UCSD-AML1 (cell line): Measurements from ENCODE around the gene ULK4.
"Not testable (repeated sequence)": the region's sequence is repeated elsewhere in the genome, so short reads cannot be mapped to it uniquely, and the experiment has no call there.

Source experiments
- DNase-seq: peaks from one replicate; lab custom pipeline; 2025; ENCODE audit not compliant: unreplicated experiment; lab: John Stamatoyannopoulos, UW

Gene ULK4

DNA sequence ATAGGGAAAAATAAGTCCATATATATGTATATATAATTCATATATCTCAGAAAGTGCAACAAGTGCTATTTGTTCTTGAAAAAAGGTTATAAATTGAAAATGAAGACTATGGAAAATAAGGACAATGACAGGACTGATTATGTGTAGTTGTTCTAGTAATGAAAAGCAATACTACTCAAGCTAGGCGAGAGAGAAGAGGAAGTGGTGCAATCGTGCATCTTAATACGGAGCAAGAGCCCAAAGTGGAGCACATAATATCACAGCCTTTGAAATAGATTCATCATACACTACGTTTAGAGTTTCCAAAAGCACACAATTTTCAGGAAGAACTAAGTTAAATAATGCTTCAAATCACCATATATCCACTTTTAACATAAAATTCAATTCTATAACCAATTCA, 87.9 kb downstream of the ULK4 start:
- DNase-seq: no peak

- DNase-seq: no peak
Observed at GRCh38 chr3:41872157-41872556, 89.7 kb downstream of the ULK4 start.

- no peak for DNase-seq
Observed at GRCh38 chr3:41867533-41867932, 94.4 kb downstream of the ULK4 start.

GRCh38 chr3:41866298-41866697, 95.6 kb downstream of the ULK4 start:
- no peak for DNase-seq

GRCh38 chr3:41863024-41863423, 98.9 kb downstream of the ULK4 start:
- DNase-seq: no peak

DNA sequence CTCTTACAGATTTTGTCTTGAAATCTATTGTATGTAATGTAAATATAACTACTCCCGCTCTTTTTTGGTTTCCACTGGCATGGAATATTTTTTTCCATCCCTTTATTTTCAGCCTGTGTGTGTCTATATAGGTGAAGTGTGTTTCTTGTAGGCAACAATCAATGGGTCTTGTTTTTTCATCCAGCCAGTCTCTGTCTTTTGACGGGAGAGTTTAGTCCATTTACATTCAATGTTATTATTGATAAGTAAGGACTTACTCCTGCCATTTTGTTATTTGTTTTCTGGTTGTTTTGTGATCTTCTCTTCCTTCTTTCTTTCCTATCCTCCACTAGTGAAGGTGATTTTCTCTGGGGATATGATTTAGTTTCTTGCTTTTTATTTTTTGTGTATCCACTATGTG, 101.4 kb downstream of the ULK4 start:
- not testable (repeated sequence) for DNase-seq

DNA sequence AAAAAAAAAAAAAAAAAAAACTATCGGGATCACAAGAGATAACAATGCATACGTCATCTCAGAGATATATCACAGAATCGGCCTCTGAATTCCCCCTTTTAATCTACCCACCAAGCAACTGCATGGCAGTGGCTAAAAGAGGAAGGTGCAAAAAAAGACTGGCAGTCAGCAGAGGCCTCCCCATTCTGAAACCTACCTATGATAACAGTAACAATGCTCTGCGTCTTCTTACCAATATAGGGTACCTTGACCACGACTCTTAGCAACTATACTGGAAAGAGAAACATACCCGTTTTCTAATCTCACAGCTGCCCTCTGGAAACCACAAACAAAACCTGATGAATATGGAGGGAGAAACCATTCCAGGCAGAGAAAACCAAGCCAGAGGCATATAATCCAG, 106.9 kb downstream of the ULK4 start:
- no peak for DNase-seq

DNA sequence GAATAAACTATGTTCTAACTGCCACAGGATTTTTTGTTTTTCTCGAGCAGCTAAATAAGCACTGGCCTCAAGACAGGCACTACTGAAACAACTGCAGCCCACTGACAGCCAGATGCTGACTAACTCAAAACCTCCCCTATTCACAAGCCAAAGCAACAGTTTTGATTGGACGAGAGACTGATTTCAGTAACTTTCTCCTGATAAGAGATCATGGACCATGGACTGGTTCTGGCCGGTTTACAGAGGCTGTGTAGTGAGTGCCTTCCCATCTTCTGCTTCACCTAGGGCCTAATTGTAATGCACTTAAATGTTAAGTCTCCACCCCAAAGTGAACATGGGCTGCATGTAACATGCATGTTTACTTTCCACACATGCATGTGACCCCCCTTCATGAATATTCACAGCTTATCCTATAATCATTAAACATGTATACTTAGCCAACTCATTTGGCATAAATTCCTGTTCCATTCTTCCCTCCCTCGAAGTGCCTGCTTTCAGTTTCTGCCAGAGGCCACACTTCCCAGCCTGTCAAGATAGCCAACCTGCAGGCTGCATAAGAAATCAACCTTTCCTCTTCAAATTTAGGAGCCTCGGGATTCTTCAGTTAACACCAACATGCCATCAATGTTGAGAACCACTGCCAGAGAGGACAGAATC, 108.2 kb downstream of the ULK4 start:
- no peak for DNase-seq

DNA sequence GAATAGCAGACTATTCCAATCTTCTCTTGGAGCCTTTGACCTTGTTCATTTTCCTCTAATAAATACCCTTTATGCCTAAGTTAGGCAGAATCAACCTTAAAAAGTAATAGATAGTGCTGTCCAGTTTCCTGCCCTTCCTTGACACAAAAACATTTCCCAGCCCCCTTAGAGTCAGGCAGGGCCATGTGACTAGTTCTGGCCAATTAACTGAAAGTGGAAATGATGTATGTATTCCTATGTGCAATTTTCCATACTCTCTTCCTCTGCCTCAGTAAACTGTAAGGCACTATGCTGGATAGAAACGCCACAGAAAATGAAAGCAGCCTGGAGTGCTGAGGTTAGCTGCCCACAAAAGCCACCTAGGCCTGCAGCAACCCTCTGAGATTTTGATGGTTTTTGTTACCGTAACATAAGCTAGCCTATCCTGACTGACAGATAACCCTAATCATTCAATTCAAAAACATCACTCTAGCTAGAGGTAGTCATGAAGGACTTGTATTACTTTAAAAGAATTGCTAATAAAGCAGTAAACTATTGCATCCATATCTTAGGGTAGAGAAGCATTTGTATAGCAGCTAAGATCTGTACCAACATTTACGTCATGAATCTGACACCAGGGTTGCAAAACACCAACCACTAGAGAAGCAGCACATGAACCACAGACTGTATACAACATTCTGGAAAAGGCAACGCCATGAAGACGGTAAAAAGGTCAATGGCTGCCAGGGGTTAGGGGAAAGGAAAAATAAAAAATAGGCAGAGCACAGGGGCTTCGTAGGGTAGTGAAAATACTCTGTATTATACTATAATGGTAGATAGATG, 112.9 kb downstream of the ULK4 start:
- DNase-seq: no peak

DNA sequence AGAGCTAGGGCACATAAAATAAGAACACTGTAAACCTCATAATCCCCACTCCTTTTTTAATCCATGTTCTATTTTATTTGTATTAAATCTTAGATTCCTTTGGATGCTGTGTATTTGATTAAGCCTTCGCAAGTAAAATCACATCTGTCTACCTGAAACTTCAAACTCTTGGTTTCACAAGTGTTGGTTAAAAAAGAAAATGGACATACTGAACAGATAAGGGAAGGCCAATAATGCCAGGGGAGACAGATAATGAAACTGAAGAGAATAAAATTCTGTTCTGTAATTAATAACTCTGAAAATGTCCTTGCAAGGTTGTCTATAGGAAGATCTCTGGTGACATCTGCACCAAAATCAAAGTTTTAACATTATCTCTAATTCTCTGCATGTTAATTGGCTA, 114.2 kb downstream of the ULK4 start:
- no peak for DNase-seq

- no peak for DNase-seq
Observed at GRCh38 chr3:41846850-41847249, 115.1 kb downstream of the ULK4 start.

GRCh38 chr3:41845826-41846225, 116.1 kb downstream of the ULK4 start:
- no peak for DNase-seq

GRCh38 chr3:41844256-41844655, 117.6 kb downstream of the ULK4 start:
- not testable (repeated sequence) for DNase-seq

DNA sequence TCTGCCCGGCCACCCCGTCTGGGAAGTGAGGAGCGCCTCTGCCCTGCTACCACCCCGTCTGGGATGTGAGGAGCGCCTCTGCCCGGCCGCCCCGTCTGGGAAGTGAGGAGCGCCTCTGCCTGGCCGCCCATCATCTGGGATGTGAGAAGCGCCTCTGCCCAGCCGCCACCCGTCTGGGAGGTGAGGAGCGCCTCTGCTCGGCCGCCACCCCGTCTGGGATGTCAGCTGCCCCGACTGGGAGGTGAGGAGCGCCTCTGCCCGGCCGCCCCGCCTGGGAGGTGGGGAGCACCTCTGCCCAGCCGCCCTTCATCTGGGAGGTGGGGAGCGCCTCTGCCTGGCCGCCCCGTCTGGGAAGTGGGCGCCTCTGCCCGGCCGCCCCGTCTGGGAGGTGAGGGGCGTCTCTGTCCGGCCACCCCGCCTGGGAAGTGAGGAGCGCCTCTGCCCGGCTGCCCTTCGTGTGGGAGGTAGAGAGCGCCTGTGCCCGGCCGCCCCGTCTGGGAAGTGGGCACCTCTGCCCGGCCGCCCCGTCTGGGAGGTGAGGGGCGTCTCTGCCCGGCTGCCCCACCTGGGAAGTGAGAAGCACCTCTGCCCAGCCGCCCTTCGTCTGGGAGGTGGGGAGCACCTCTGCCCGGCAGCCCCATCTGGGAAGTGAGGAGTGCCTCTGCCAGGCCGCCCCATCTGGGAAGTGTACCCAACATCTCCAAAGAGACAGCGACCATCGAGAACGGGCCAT, 120.8 kb downstream of the ULK4 start:
- DNase-seq: not testable (repeated sequence)

DNA sequence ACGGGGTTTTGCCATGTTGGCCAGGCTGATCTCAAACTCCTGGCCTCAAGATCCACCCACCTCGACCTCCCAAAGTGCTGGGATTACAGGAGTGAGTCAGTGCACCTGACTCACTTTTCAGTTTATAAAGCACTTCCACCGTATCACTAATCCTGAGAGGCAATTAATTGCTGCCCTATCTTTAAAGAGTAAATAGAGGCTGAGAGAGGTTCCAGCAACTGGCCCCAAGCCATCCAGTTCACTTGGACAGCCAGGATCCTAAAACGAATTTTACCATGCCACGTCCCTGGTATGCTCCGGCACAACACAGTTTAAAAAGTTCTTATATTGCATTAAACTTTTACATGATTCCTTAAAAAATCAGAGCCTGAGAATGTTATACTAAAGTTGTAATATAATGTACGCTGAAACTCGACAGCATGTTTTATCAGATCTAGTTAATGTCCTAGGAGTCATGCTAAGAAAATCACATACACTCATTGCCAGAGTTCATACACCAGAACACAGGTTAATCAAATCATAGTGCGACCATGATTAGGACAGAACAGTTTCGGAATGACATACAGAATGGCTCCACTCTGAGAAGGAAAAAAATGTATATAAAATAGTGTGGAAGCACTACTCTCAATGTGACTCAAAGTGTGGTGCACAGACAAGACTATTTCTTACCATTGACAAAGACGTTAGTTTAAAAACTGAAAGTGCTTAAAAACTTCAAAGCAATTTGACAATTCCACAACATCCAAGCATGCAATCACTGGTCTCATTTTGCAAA, 125.4 kb downstream of the ULK4 start:
- DNase-seq: no peak

DNA sequence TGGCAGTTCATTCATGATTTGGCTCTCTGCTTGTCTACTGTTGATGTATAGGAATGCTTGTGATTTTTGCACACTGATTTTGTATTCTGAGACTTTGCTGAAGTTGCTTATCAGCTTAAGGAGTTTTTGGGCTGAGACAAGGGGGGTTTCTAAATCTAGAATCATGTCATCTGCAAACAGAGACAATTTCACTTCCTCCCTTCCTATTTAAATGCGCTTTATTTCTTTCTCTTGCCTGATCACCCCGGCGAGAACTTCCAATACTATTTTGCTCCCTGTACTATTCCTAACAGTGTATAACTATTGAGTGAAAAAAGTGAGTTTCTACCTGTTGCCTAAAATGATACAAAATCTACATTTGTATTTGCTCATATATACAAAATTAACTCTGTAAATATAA, 128.3 kb downstream of the ULK4 start:
- no peak for DNase-seq

DNA sequence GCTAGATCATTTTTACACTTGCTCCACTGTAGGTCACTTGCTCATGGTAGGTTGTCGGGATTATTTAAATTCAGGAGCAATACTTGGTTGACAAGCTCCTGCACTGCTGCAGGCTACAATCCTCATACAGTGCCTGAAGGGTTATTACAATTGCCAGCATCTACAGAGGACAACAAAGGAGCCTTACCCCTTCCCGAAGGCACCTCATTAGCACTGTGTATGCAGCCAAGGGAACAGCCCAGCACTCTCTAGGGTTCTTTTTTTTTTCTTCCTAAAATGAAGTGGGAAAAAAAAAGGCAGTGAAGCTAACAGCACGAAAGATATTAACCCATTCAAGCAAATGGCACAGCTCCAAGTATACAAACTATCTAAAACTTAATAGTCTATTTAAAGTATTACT, 142.7 kb downstream of the ULK4 start:
- no peak for DNase-seq

DNA sequence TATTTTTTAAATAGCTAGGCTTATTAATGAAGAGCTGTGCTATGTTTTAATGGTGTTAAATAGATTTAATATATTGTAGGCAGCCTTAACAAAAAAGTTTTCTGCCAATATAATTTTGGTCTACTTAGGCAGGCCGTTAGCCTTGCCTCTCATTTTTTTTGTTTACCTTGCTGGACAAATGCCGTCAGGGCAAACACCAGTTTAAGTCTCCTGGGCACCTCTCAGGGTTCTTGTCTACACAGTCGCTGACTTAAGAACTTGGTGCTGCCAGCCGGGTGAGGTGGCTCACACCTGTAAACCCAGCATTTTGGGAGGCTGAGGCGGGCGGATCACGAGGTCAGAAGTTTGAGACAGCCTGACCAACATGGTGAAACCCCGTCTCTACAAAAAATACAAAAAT, 153.3 kb downstream of the ULK4 start:
- no peak for DNase-seq

DNA sequence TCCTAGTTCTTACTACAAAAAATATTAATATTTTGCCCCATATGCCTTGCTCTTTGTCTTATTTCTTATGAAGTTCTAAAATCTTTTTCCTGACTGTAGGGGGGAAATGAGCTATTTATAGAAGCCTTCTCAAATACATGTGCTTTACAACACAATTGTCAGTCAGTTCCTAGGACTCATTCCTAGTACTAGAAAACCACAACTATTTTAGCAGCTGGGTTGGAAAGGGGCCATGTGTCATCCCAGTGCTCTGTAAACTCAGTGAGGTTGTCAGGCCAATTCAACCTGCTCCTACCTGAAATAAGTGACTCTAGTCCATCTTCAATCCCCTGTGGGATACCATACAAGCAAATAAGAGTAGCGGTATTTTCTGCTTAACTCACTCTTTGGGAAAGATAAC, 153.8 kb downstream of the ULK4 start:
- DNase-seq: no peak

GRCh38 chr3:41794748-41795589, 166.9 kb downstream of the ULK4 start:
- DNase-seq: no peak
